Measurements from ENCODE around the gene OR2AG2. TPM values are rescaled to one million over a fixed set of nuclear protein-coding genes. Genes with fewer than 3 reads are reported as not detected.
"Not testable (repeated sequence)": the region's sequence is repeated elsewhere in the genome, so short reads cannot be mapped to it uniquely, and the experiment has no call there.

Gene OR2AG2, protein sequence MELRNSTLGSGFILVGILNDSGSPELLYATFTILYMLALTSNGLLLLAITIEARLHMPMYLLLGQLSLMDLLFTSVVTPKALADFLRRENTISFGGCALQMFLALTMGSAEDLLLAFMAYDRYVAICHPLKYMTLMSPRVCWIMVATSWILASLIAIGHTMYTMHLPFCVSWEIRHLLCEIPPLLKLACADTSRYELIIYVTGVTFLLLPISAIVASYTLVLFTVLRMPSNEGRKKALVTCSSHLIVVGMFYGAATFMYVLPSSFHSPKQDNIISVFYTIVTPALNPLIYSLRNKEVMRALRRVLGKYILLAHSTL
- total RNA-seq (not detected), total RNA-seq (0 to 0.32 (median 0) reads per million in 29 experiments)
- not detected for total RNA-seq (2013)

- H3K4me3 Mint-ChIP-seq = no peak within 1 kb of the TSS
- ATAC-seq (replicated peaks in 1 of 4) (no peak), DNase-seq (no peak)
- 89% methylated on average over 1 of the region's 4 CpGs for WGBS (ENCODE audit: insufficient coverage)
- H3K27me3 ChIP-seq (replicated peaks in 1 of 2; ENCODE audit: control insufficient read depth in 2 of 2, extremely low read depth in 1 of 2, insufficient read depth in 2 of 2, low read length in 1 of 2) = no peaks in the 10 kb centered on the region
- H3K4me1 Mint-ChIP-seq = peaks cover 3 to 7% (median 4%) of the 10 kb centered on the region in 3 donors
- H3K9me3 ChIP-seq = no peaks in the 10 kb centered on the region
- H3K4me1 ChIP-seq (ENCODE audit: control insufficient read depth in 1 of 2, extremely low read depth in 1 of 2, insufficient read depth in 2 of 2, low read length in 2 of 2) = no peaks in the 10 kb centered on the region
- CTCF ChIA-PET = interaction anchor here in 1 of 2 donors (0.6 to 0.7 kb wide), 2 partner anchors 13 to 243 kb away, joined by 3 read pairs; no protein-coding TSS in a partner anchor
- no peaks in the 10 kb centered on the region for H3K9me3 Mint-ChIP-seq
- H3K27ac Mint-ChIP-seq = no peak within 1 kb of the TSS
- POLR2A ChIA-PET = interaction anchor here in 1 of 2 donors (0.5 kb wide), 1 partner anchor 100 kb away, joined by 3 read pairs; no protein-coding TSS in a partner anchor
- no peaks in the 10 kb centered on the region for H3K36me3 ChIP-seq (ENCODE audit: control insufficient read depth in 2 of 2, extremely low read depth in 1 of 2, insufficient read depth in 1 of 2, low read length in 1 of 2)
- no peak within 1 kb of the TSS for H3K27ac ChIP-seq (ENCODE audit: low read length)
- no peak within 1 kb of the TSS for H3K4me3 ChIP-seq (ENCODE audit: control insufficient read depth in 1 of 2, extremely low read depth in 1 of 2, low read length in 1 of 2)
- no peaks in the 10 kb centered on the region for H3K36me3 Mint-ChIP-seq
- peaks cover 2 to 3% of the 10 kb centered on the region in 2 donors for H3K27me3 Mint-ChIP-seq
These were observed at the start of gene OR2AG2 for GRCh38 chr11:6771926-6772893. Gene OR2AG2 (minus strand): TSS chr11:6771976. CDS start chr11:6768957, 3,019 bp downstream.

DNA sequence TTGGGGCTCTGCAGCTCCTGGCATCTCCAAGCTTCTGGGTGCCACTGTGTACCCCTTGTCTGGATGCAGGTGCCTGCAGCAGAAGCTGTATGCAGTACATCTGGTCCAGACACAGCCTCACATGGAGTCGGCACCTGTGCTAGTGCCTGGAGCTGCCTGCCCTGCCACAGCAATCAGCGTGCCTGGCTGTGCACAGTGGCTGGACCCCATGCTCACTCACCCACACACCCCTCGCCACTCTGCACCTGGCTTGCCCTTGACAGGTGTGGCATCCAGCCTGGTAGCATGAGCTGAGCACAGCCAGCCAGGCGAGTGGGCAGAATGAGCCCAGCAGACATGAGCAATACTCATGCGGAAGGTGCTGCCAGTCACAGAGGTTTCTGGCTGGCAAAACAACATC is 47.2 kb upstream of the OR2AG2 start:
- CTCF ChIA-PET = no interaction called here
- WGBS (ENCODE audit: insufficient coverage) = 85% methylated on average over 4 of the region's 5 CpGs
- H3K4me1 Mint-ChIP-seq = no peaks in the 10 kb centered on the region

GRCh38 chr11:6817694-6818093 is 45.9 kb upstream of the OR2AG2 start:
- H3K4me3 ChIP-seq (ENCODE audit: control insufficient read depth in 1 of 2, extremely low read depth in 1 of 2, low read length in 1 of 2) = no peak overlapping the region
- H3K4me1 ChIP-seq (ENCODE audit: control insufficient read depth in 1 of 2, extremely low read depth in 1 of 2, insufficient read depth in 2 of 2, low read length in 2 of 2) = peaks cover 0 to under 1% of the 10 kb centered on the region in 2 experiments
- WGBS (ENCODE audit: insufficient coverage) = 80% methylated on average over 1 of the region's 1 CpG
- Mint-ChIP-seq H3K36me3 (no peaks in the 10 kb centered on the region), H3K27me3 (peaks cover 13 to 35% of the 10 kb centered on the region in 2 donors), H3K4me3 (no peak overlapping the region), H3K4me1 (no peaks in the 10 kb centered on the region), H3K9me3 (peaks cover 0 to 6% (median 6%) of the 10 kb centered on the region in 3 donors), H3K27ac (no peak overlapping the region)
- ATAC-seq (replicated peaks in 1 of 4) (no peak), DNase-seq (no peak)
- no peaks in the 10 kb centered on the region for H3K36me3 ChIP-seq (ENCODE audit: control insufficient read depth in 2 of 2, extremely low read depth in 1 of 2, insufficient read depth in 1 of 2, low read length in 1 of 2)
- H3K27ac ChIP-seq (ENCODE audit: low read length) = no peak overlapping the region
- H3K9me3 ChIP-seq = no peaks in the 10 kb centered on the region
- ChIA-PET CTCF (no interaction called here), POLR2A (no interaction called here)
- H3K27me3 ChIP-seq (replicated peaks in 1 of 2; ENCODE audit: control insufficient read depth in 2 of 2, extremely low read depth in 1 of 2, insufficient read depth in 2 of 2, low read length in 1 of 2) = peaks cover 0 to 10% of the 10 kb centered on the region in 2 experiments

More for the DNA sequence above, 47.2 kb upstream of the OR2AG2 start:
- Mint-ChIP-seq H3K36me3 (no peaks in the 10 kb centered on the region), H3K27ac (no peak overlapping the region), H3K9me3 (peaks cover 0 to 6% (median 6%) of the 10 kb centered on the region in 3 donors), H3K4me3 (no peak overlapping the region), H3K27me3 (peaks cover 8 to 27% of the 10 kb centered on the region in 2 donors)
- Histone ChIP-seq H3K9me3 (no peaks in the 10 kb centered on the region), H3K27ac (ENCODE audit: low read length) (no peak overlapping the region), H3K27me3 (replicated peaks in 1 of 2; ENCODE audit: control insufficient read depth in 2 of 2, extremely low read depth in 1 of 2, insufficient read depth in 2 of 2, low read length in 1 of 2) (no peaks in the 10 kb centered on the region), H3K4me1 (ENCODE audit: control insufficient read depth in 1 of 2, extremely low read depth in 1 of 2, insufficient read depth in 2 of 2, low read length in 2 of 2) (no peaks in the 10 kb centered on the region), H3K4me3 (ENCODE audit: control insufficient read depth in 1 of 2, extremely low read depth in 1 of 2, low read length in 1 of 2) (no peak overlapping the region), H3K36me3 (ENCODE audit: control insufficient read depth in 2 of 2, extremely low read depth in 1 of 2, insufficient read depth in 1 of 2, low read length in 1 of 2) (no peaks in the 10 kb centered on the region)
- POLR2A ChIA-PET = no interaction called here
- ATAC-seq (replicated peaks in 1 of 4) (no peak), DNase-seq (no peak)

DNA sequence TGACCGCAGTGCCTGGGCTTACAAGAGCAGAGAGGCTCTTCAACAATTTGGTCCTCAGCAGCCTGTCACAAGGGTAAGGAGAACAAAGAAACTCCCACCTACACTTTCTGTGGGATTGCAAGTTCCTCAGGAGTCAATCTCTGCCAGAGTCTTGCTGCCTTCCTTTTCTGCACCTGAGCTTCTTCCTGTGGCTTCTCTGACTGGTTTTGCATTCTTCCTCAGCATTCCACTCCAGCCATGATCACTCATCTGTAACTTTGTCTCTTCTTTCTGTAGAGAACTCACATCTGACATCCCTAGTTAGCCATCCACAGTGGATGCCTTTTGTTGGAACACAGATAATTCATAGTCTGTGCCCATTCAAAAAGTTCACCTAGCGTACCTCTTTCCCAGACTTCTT is 41.9 kb upstream of the OR2AG2 start:
- Mint-ChIP-seq H3K9me3 (no peaks in the 10 kb centered on the region), H3K27me3 (peaks cover 28 to 51% of the 10 kb centered on the region in 2 donors), H3K36me3 (no peaks in the 10 kb centered on the region), H3K4me1 (no peaks in the 10 kb centered on the region), H3K4me3 (no peak overlapping the region), H3K27ac (no peak overlapping the region)
- DNase-seq (no peak), ATAC-seq (replicated peaks in 1 of 4) (no peak)
- no peak overlapping the region for H3K4me3 ChIP-seq (ENCODE audit: control insufficient read depth in 1 of 2, extremely low read depth in 1 of 2, low read length in 1 of 2)
- WGBS (ENCODE audit: insufficient coverage) = 78% methylated on average over 1 of the region's 2 CpGs
- ChIA-PET POLR2A (no interaction called here), CTCF (no interaction called here)
- H3K36me3 ChIP-seq (ENCODE audit: control insufficient read depth in 2 of 2, extremely low read depth in 1 of 2, insufficient read depth in 1 of 2, low read length in 1 of 2) = no peaks in the 10 kb centered on the region
- H3K4me1 ChIP-seq (ENCODE audit: control insufficient read depth in 1 of 2, extremely low read depth in 1 of 2, insufficient read depth in 2 of 2, low read length in 2 of 2) = peaks cover 0 to 4% of the 10 kb centered on the region in 2 experiments
- no peak overlapping the region for H3K27ac ChIP-seq (ENCODE audit: low read length)
- H3K9me3 ChIP-seq = no peaks in the 10 kb centered on the region
- peaks cover 0 to 13% of the 10 kb centered on the region in 2 experiments for H3K27me3 ChIP-seq (replicated peaks in 1 of 2; ENCODE audit: control insufficient read depth in 2 of 2, extremely low read depth in 1 of 2, insufficient read depth in 2 of 2, low read length in 1 of 2)

GRCh38 chr11:6812390-6813005 is 40.7 kb upstream of the OR2AG2 start:
- DNase-seq = peak in 20 of 35 experiments; percentile 1 to 65 (median 14)
- Mint-ChIP-seq H3K9me3 (no peaks in the 10 kb centered on the region), H3K36me3 (no peaks in the 10 kb centered on the region), H3K4me3 (no peak overlapping the region), H3K27me3 (peaks cover 32 to 57% of the 10 kb centered on the region in 2 donors), H3K27ac (no peak overlapping the region), H3K4me1 (no peaks in the 10 kb centered on the region)
- no peak overlapping the region for H3K4me3 ChIP-seq (ENCODE audit: control insufficient read depth in 1 of 2, extremely low read depth in 1 of 2, low read length in 1 of 2)
- ChIA-PET CTCF (interaction anchor here (0.5 to 1.6 kb wide), 10 partner anchors 8 to 882 kb away, joined by 3 to 7 read pairs (median 4); no protein-coding TSS in a partner anchor), POLR2A (no interaction called here)
- H3K36me3 ChIP-seq (ENCODE audit: control insufficient read depth in 2 of 2, extremely low read depth in 1 of 2, insufficient read depth in 1 of 2, low read length in 1 of 2) = no peaks in the 10 kb centered on the region
- peaks cover 0 to 13% of the 10 kb centered on the region in 2 experiments for H3K27me3 ChIP-seq (replicated peaks in 1 of 2; ENCODE audit: control insufficient read depth in 2 of 2, extremely low read depth in 1 of 2, insufficient read depth in 2 of 2, low read length in 1 of 2)
- H3K4me1 ChIP-seq (ENCODE audit: control insufficient read depth in 1 of 2, extremely low read depth in 1 of 2, insufficient read depth in 2 of 2, low read length in 2 of 2) = peaks cover 0 to 4% of the 10 kb centered on the region in 2 experiments
- no peak overlapping the region for H3K27ac ChIP-seq (ENCODE audit: low read length)
- H3K9me3 ChIP-seq = no peaks in the 10 kb centered on the region
- ATAC-seq (replicated peaks in 1 of 4) = peak; percentile 50 to 83 (median 68)
- 0% methylated on average over 3 of the region's 6 CpGs for WGBS (ENCODE audit: insufficient coverage)

DNA sequence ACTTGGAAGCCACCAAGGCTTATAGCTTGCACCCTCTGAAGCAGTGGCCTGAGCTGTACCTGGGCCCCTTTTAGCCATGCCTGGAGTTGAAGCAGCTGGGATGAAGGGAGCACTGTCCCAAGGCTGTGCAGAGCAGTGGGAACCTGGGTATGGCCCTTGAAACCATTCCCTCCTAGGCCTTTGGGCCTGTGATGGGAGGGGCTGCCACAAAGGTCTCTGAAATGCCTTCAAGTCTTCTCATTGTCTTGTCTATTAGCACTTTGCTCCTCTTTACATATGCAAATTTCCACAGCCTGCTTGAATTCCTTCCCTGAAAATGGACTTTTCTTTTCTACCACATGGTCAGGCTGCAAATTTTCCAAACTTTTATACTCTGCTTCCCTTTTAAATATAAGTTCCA is 29.3 kb upstream of the OR2AG2 start:
- CTCF ChIA-PET = interaction anchor here in 1 of 2 donors (0.6 kb wide), 1 partner anchor 457 kb away, joined by 4 read pairs; no protein-coding TSS in a partner anchor
- H3K4me3 Mint-ChIP-seq; H3K36me3 Mint-ChIP-seq; H3K4me1 ChIP-seq (ENCODE audit: control insufficient read depth in 1 of 2, extremely low read depth in 1 of 2, insufficient read depth in 2 of 2, low read length in 2 of 2); H3K27me3 ChIP-seq (replicated peaks in 1 of 2; ENCODE audit: control insufficient read depth in 2 of 2, extremely low read depth in 1 of 2, insufficient read depth in 2 of 2, low read length in 1 of 2); H3K36me3 ChIP-seq (ENCODE audit: control insufficient read depth in 2 of 2, extremely low read depth in 1 of 2, insufficient read depth in 1 of 2, low read length in 1 of 2); H3K4me3 ChIP-seq (ENCODE audit: control insufficient read depth in 1 of 2, extremely low read depth in 1 of 2, low read length in 1 of 2); DNase-seq; H3K27me3 Mint-ChIP-seq; ATAC-seq (replicated peaks in 1 of 4); H3K27ac ChIP-seq (ENCODE audit: low read length); H3K4me1 Mint-ChIP-seq; H3K9me3 ChIP-seq; POLR2A ChIA-PET; H3K27ac Mint-ChIP-seq: not testable (repeated sequence)
- H3K9me3 Mint-ChIP-seq = peaks cover 10 to 14% (median 10%) of the 10 kb centered on the region in 3 donors
